ENCODE data around the gene KDM3B. TPM values are rescaled to one million over a fixed set of nuclear protein-coding genes. Genes with fewer than 3 reads are reported as not detected.

The KDM3B gene
- total and polyA plus RNA-seq, 2 donors (not counting 1 experiment from before 2014, with no cell fraction given), result 23.6 to 49.4 TPM

DNA sequence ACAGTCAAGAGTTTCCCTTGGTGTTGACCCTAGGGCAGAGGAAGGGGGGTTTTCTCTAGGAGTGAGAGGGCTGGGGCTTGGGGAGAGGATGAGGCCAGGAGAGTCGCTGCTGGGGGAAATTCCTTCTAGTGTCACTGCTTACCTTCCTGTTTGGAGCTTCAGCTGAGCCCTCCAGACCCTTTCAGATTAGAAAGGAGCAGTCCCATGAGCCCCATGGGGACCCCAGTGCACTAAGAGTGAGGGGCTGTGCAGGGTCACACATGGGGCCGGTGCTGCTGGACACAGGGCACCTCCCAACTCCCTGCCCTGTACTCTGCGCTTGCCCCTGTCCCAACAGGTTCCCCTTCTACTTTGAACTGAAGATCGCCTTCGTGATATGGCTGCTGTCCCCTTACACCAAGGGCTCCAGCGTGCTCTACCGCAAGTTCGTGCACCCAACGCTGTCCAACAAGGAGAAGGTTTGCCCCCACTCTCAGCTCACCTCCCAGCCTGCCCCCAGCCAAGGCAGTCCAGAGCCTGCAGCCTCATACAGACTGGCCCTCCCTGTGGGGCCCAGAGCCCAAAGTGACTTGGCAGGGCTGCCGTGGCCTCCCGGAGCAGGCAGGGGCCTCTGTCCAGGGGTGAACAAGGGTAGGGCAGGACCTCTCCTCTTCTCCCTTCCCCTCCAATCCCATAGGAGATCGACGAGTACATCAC is 91.7 kb downstream of the KDM3B start:
- no peaks in the 10 kb centered on the region for H4K20me1 ChIP-seq (ENCODE audit: control insufficient read depth, extremely low read depth, insufficient read depth, low read length)

DNA sequence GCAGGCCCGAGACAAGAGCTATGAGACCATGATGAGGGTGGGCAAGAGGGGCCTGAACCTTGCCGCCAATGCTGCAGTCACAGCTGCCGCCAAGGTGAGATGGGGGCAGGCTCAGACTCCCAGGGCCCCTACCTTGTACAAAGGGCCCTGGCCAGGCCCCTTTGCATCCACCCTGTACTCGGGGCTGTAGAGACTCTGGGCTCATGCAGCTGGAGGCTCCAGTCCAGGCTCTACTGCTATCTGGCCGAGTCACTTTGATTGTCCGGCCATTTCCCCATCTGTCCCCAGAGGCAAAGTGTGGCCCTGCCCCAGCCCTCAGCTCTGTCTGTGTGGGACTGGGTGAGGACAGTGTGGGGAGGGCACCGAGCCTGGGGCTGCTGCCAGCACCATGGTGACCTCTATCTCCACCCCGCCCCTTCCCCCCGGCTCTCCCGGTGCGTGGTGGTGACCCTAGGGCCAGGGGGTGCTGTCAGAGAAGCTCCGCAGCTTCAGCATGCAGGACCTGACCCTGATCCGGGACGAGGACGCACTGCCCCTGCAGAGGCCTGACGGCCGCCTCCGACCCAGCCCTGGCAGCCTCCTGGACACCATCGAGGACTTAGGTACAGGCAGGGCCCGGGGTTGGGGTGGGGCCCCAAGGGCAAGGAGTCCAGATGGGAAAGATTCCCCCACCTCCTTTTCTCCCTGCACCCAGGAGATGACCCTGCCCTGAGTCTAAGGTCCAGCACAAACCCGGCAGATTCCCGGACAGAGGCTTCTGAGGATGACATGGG is 92.5 kb downstream of the KDM3B start:
- Histone ChIP-seq H3K4me2 (ENCODE audit: extremely low read depth, insufficient read depth, low read length) (no peak overlapping the region), H3K9me3 (ENCODE audit: control insufficient read depth, insufficient read depth, low read depth, low read length) (no peaks in the 10 kb centered on the region), H3K9ac (ENCODE audit: insufficient read depth, low read length) (no peak overlapping the region), H3K27ac (ENCODE audit: insufficient read depth, low read length) (no peak overlapping the region), H3K4me3 (replicated peaks in 1 of 4; ENCODE audit: control extremely low read depth in 1 of 4, insufficient read depth in 1 of 4, low read depth in 3 of 4, low read length in 4 of 4) (no peak overlapping the region), H3K27me3 (ENCODE audit: control insufficient read depth, insufficient read depth, low read length) (no peaks in the 10 kb centered on the region), H4K20me1 (ENCODE audit: control insufficient read depth, extremely low read depth, insufficient read depth, low read length) (no peaks in the 10 kb centered on the region), H2AFZ (ENCODE audit: low read length) (no peak overlapping the region), H3K79me2 (ENCODE audit: control insufficient read depth, insufficient read depth, low read length) (no peaks in the 10 kb centered on the region), H3K36me3 (ENCODE audit: control insufficient read depth, insufficient read depth, low read length) (no peaks in the 10 kb centered on the region), H3K4me1 (ENCODE audit: control insufficient read depth, extremely low read depth, insufficient read depth, low read length) (peaks cover 2% of the 10 kb centered on the region)
- TF ChIP-seq, protein P1, sequence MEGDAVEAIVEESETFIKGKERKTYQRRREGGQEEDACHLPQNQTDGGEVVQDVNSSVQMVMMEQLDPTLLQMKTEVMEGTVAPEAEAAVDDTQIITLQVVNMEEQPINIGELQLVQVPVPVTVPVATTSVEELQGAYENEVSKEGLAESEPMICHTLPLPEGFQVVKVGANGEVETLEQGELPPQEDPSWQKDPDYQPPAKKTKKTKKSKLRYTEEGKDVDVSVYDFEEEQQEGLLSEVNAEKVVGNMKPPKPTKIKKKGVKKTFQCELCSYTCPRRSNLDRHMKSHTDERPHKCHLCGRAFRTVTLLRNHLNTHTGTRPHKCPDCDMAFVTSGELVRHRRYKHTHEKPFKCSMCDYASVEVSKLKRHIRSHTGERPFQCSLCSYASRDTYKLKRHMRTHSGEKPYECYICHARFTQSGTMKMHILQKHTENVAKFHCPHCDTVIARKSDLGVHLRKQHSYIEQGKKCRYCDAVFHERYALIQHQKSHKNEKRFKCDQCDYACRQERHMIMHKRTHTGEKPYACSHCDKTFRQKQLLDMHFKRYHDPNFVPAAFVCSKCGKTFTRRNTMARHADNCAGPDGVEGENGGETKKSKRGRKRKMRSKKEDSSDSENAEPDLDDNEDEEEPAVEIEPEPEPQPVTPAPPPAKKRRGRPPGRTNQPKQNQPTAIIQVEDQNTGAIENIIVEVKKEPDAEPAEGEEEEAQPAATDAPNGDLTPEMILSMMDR (conservative IDR thresholded peaks at IDR 0.05 in 1 of 2, IDR thresholded peaks at IDR 0.05 in 1 of 2; ENCODE audit: low read depth in 1 of 2, low read length in 2 of 2), result no peak
- no peak for TF ChIP-seq EZH2 (IDR thresholded peaks at IDR 0.05; ENCODE audit: low read length, missing control alignments)
- no peak for DNase-seq (ENCODE audit: low read depth in 2 of 2)

More for the DNA sequence above, 91.7 kb downstream of the KDM3B start:
- TF ChIP-seq, protein P1 (conservative IDR thresholded peaks at IDR 0.05 in 1 of 2, IDR thresholded peaks at IDR 0.05 in 1 of 2; ENCODE audit: low read depth in 1 of 2, low read length in 2 of 2), result no peak
- TF ChIP-seq EZH2 (IDR thresholded peaks at IDR 0.05; ENCODE audit: low read length, missing control alignments), result no peak
- Histone ChIP-seq H2AFZ (ENCODE audit: low read length) (no peak overlapping the region), H3K4me1 (ENCODE audit: control insufficient read depth, extremely low read depth, insufficient read depth, low read length) (peaks cover 6% of the 10 kb centered on the region), H3K36me3 (ENCODE audit: control insufficient read depth, insufficient read depth, low read length) (no peaks in the 10 kb centered on the region), H3K9ac (ENCODE audit: insufficient read depth, low read length) (no peak overlapping the region), H3K79me2 (ENCODE audit: control insufficient read depth, insufficient read depth, low read length) (no peaks in the 10 kb centered on the region), H3K9me3 (ENCODE audit: control insufficient read depth, insufficient read depth, low read depth, low read length) (no peaks in the 10 kb centered on the region), H3K27me3 (ENCODE audit: control insufficient read depth, insufficient read depth, low read length) (no peaks in the 10 kb centered on the region), H3K27ac (ENCODE audit: insufficient read depth, low read length) (no peak overlapping the region), H3K4me3 (replicated peaks in 1 of 4; ENCODE audit: control extremely low read depth in 1 of 4, insufficient read depth in 1 of 4, low read depth in 3 of 4, low read length in 4 of 4) (no peak overlapping the region), H3K4me2 (ENCODE audit: extremely low read depth, insufficient read depth, low read length) (no peak overlapping the region)
- no peak for DNase-seq (ENCODE audit: low read depth in 2 of 2)

DNA sequence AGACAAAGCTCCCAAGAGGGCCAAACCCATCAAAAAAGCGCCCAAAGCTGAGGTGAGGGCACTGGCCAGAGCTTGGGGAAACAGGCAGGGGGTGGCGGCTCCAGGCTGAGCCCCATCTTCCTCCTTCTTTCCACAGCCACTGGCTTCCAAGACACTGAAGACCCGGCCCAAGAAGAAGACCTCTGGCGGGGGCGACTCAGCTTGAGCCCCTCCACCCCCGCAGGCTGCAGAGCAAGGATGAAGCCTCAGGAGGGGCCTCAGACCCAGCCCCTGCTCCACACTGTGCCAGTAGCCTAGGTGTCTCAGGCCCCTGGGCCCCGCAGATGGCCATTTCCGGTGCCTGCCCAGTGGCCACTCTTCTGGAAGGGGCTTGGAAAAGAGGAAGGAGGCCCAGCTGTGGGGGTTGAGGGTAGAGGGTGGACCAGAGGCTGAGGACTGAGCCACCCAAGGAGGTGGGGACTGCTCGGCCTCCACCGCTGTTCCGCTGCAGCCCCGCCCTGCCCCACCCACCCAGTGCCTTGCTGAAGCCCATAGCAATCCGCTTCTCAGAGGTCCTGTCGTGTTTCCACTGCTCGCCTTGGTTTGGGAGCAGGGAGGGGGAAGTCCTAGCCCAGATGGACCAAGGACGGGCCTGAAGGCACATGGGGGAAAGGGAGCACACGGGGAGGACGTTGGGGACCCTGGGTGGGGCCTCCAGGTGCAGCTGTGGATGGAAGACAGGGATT is 93.2 kb downstream of the KDM3B start:
- Histone ChIP-seq H3K4me2 (ENCODE audit: extremely low read depth, insufficient read depth, low read length) (no peak overlapping the region), H3K36me3 (ENCODE audit: control insufficient read depth, insufficient read depth, low read length) (no peaks in the 10 kb centered on the region), H3K27ac (ENCODE audit: insufficient read depth, low read length) (no peak overlapping the region), H3K4me3 (replicated peaks in 1 of 4; ENCODE audit: control extremely low read depth in 1 of 4, insufficient read depth in 1 of 4, low read depth in 3 of 4, low read length in 4 of 4) (no peak overlapping the region), H3K79me2 (ENCODE audit: control insufficient read depth, insufficient read depth, low read length) (no peaks in the 10 kb centered on the region), H2AFZ (ENCODE audit: low read length) (no peak overlapping the region), H3K27me3 (ENCODE audit: control insufficient read depth, insufficient read depth, low read length) (no peaks in the 10 kb centered on the region), H3K9me3 (ENCODE audit: control insufficient read depth, insufficient read depth, low read depth, low read length) (no peaks in the 10 kb centered on the region), H3K4me1 (ENCODE audit: control insufficient read depth, extremely low read depth, insufficient read depth, low read length) (no peaks in the 10 kb centered on the region), H4K20me1 (ENCODE audit: control insufficient read depth, extremely low read depth, insufficient read depth, low read length) (no peaks in the 10 kb centered on the region), H3K9ac (ENCODE audit: insufficient read depth, low read length) (no peak overlapping the region)
- no peak for DNase-seq (ENCODE audit: low read depth in 2 of 2)
- TF ChIP-seq EZH2 (IDR thresholded peaks at IDR 0.05; ENCODE audit: low read length, missing control alignments), result no peak
- TF ChIP-seq, protein P1 (conservative IDR thresholded peaks at IDR 0.05 in 1 of 2, IDR thresholded peaks at IDR 0.05 in 1 of 2; ENCODE audit: low read depth in 1 of 2, low read length in 2 of 2), result no peak
